Mesothelial cell of epicardium (in vitro differentiated cells): Measurements from ENCODE around the gene CDH23. TPM values are rescaled to one million over a fixed set of nuclear protein-coding genes. Genes with fewer than 3 reads are reported as not detected.

ENCODE experiments used
- DNase-seq, 2 experiments: peaks; one replicate each; pipeline ENCODE4 v3.0.0; 2021; ENCODE audit warnings: low spot score in 2 of 2; ENCODE audit not compliant: unreplicated experiment in 2 of 2
- H3K27ac Mint-ChIP-seq: 2 replicates; pipeline ENCODE4 v1.8.0; 2021; ENCODE audit warnings: mixed read lengths
- H3K27me3 Mint-ChIP-seq: 2 replicates; pipeline ENCODE4 v1.8.0; 2021; ENCODE audit warnings: low read depth, mixed read lengths
- H3K36me3 Mint-ChIP-seq: 2 replicates; pipeline ENCODE4 v1.8.0; 2021; ENCODE audit warnings: mixed read lengths
- H3K4me1 Mint-ChIP-seq: 2 replicates; pipeline ENCODE4 v1.8.0; 2021; ENCODE audit warnings: mixed read lengths
- H3K4me3 Mint-ChIP-seq: 2 replicates; pipeline ENCODE4 v1.8.0; 2021; ENCODE audit warnings: mild to moderate bottlenecking, moderate library complexity, mixed read lengths
- H3K9me3 Mint-ChIP-seq: 2 replicates; pipeline ENCODE4 v1.8.0; 2021; ENCODE audit warnings: mixed read lengths
- CTCF ChIP-seq: fragments of 200-600 bp; sonication (generic); IDR thresholded peaks from one replicate; pipeline ENCODE4 v1.5.0; 2021; ENCODE audit warnings: antibody characterized with exemption; ENCODE audit not compliant: unreplicated experiment
- total RNA-seq: library from RNA; stranded (reverse); gene quantifications from 3 replicates; pipeline ENCODE4 v1.2.1, GENCODE V29; 2021

CDH23 gene
- total RNA-seq, 1 donor from 2014 or later = 2.5 TPM

DNA sequence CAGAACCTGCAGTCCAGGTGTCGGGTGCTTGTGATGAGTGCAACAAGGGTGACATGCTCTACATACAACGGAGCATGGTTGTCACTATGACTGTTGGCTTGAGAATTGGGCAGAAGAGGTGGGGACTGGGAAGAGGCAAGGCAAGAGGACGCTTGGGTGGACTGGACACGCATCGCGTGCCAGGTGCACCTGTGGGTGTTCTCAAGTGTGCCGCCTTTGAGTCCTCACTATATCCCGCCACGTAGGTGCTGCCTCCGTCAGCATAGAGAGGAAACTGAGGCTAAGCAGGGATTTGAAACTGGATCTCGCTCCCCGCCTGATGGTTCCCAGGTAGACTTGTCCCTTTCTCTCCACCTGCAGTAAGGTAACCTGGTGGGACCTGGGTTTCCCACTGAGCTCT is 27.2 kb downstream of the CDH23 start:
- no peaks in the 10 kb centered on the region for H3K9me3 Mint-ChIP-seq
- H3K36me3 Mint-ChIP-seq = no peaks in the 10 kb centered on the region
- peaks cover 3% of the 10 kb centered on the region for H3K4me1 Mint-ChIP-seq
- H3K27ac Mint-ChIP-seq = no peak overlapping the region
- no peak for TF ChIP-seq CTCF
- H3K4me3 Mint-ChIP-seq = no peak overlapping the region
- DNase-seq = no peak
- peaks cover 40% of the 10 kb centered on the region for H3K27me3 Mint-ChIP-seq

DNA sequence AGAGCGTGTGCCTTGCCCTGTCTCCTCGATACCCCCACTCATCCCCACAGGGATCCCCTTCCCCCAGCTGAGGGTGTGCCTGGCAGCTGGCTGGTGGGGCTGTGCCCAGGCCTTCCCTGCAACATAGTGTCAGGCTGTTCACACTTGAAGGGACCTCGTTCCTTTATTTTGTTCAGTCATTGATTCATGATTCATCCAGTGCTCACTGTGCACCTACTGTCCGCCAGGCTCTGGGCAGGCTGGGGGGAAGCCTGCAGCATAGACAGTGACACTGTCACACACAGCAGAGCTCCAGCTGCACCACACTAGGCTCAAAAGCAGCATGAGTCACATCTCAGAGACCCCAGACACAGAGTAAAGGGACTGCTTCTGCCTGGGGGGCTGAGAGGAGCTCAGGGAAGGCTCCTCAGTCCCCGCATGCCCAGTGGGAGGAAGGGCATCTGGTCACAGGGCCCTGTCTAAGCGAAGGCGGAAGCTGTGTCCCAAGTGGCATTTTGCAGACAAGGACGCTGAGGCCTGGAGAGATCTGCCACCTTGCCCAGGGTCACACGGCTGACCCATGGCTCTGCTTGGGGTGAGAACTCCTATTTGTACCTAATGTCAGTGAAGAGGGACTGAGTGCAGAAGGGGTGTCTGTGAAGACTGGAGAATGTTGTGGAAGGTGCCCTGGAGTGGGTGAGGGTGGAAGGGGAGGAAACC is 27.9 kb downstream of the CDH23 start:
- TF ChIP-seq CTCF = no peak

DNA sequence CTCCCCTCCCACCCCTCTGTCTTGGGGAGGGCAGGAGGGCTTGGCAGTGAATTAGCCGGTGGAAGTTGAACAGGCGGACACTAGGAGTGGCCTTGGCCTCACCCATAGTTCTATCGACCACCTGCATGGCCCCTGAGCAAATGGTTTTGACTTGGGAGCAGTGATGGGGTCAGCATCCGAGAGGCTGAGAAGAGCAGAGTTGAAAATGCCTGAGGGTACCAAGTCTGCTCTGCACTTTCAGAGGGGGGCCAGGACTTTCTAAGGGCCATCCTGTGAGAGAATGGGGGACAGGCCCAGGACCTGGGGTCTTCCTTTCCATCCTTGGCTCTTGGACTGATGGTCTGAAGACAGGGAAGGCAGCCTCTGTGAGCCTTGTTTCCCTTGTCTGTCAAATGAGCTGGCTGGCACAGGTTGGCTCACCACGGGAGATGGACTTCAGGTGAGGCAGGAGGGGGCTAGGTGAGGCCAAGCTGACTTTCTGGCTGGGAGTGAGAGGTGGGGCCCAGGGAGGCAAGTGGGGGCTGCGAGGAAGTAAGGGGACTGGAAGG is 29.4 kb downstream of the CDH23 start:
- H3K4me3 Mint-ChIP-seq = no peak overlapping the region
- peaks cover 2% of the 10 kb centered on the region for H3K4me1 Mint-ChIP-seq
- H3K27me3 Mint-ChIP-seq = peaks cover 49% of the 10 kb centered on the region
- H3K9me3 Mint-ChIP-seq = no peaks in the 10 kb centered on the region
- H3K36me3 Mint-ChIP-seq = no peaks in the 10 kb centered on the region
- peak in 1 of 2 experiments; percentile 20 for DNase-seq
- no peak overlapping the region for H3K27ac Mint-ChIP-seq
- TF ChIP-seq CTCF = no peak

More for the DNA sequence above, 27.9 kb downstream of the CDH23 start:
- no peak overlapping the region for H3K27ac Mint-ChIP-seq
- peaks cover 3% of the 10 kb centered on the region for H3K4me1 Mint-ChIP-seq
- no peaks in the 10 kb centered on the region for H3K9me3 Mint-ChIP-seq
- H3K36me3 Mint-ChIP-seq = no peaks in the 10 kb centered on the region
- H3K4me3 Mint-ChIP-seq = no peak overlapping the region
- DNase-seq = no peak
- peaks cover 43% of the 10 kb centered on the region for H3K27me3 Mint-ChIP-seq

GRCh38 chr10:71427246-71427645 is 30.5 kb downstream of the CDH23 start:
- TF ChIP-seq CTCF = no peak
- DNase-seq = no peak
- H3K27me3 Mint-ChIP-seq = peaks cover 48% of the 10 kb centered on the region

DNA sequence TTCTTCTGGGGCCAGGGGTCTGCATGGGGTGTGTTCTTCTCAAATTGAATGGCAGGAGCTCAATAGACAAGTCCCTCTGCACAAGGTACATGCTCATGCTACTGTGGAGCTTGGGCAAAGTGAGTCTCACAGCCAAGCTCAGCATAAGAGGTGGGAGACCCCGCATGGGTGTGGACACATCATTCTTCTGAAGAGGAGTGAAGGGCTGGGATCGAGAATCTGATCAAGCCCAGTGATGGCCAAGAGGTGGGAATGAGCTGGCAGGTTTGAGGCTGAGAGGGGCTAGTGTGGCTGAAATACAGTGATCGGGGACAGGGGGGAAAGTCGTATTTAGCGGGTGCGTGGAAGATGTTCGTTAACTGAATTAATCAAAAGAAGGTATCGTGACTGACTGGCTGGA is 32.6 kb downstream of the CDH23 start:
- H3K27ac Mint-ChIP-seq = no peak overlapping the region
- peak in 1 of 2 experiments; percentile 10 for DNase-seq
- H3K4me1 Mint-ChIP-seq = no peaks in the 10 kb centered on the region
- no peaks in the 10 kb centered on the region for H3K36me3 Mint-ChIP-seq
- TF ChIP-seq CTCF = no peak
- H3K27me3 Mint-ChIP-seq = peaks cover 40% of the 10 kb centered on the region
- no peak overlapping the region for H3K4me3 Mint-ChIP-seq
- H3K9me3 Mint-ChIP-seq = no peaks in the 10 kb centered on the region

More at GRCh38 chr10:71427246-71427645, 30.5 kb downstream of the CDH23 start:
- Mint-ChIP-seq H3K4me3 (no peak overlapping the region), H3K36me3 (no peaks in the 10 kb centered on the region), H3K9me3 (no peaks in the 10 kb centered on the region), H3K27ac (no peak overlapping the region), H3K4me1 (no peaks in the 10 kb centered on the region)
